ENCODE measurements around the gene OPA1. TPM values are rescaled to one million over a fixed set of nuclear protein-coding genes. Genes with fewer than 3 reads are reported as not detected.
A peak's percentile ranks its signal among the peaks of the same experiment; 100 is the strongest.

Gene OPA1
- total and polyA plus RNA-seq, 8 donors, result 12.1 to 198 (median 41.7) TPM

DNA sequence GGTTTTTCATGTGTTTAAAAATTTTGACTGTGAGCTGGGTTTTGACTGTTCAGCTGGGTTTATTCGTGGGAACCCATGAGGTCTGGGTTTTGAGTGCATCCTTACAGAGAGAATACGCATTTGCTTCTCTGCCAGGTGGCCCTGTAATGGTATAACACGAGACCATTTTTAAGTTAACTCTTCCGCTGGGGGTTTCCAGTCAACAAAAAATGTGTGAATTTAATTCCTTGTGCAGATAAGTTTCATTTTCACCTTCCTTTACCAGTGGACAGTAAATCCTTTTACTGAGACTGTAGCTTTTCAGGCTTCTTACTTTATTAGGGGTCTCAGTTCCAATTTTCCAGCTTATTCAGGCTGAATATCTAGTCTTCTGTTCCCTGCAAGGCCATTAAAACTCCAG, 149.6 kb downstream of the OPA1 start:
- Histone ChIP-seq H3K27ac (no peak overlapping the region), H3K4me3 (no peak overlapping the region), H3K36me3 (no peaks in the 10 kb centered on the region), H3K4me1 (peaks cover 0 to 31% (median 7%) of the 10 kb centered on the region in 4 donors), H3K27me3 (no peaks in the 10 kb centered on the region), H3K9me3 (no peaks in the 10 kb centered on the region)
- intact Hi-C loops (cut with DNase I; ENCODE audit: low total_unique reads), result no loop called here
- no peak for DNase-seq
- TF ChIP-seq CTCF (IDR thresholded peaks at IDR 0.05) (no peak), POLR2A (IDR thresholded peaks at IDR 0.05) (no peak), EP300 (IDR thresholded peaks at IDR 0.05) (no peak), POLR2AphosphoS5 (IDR thresholded peaks at IDR 0.05) (no peak)
- 77 to 86% (median 83%) methylated on average over 4 of the region's 4 CpGs for WGBS, 5 donors

- H3K4me3 ChIP-seq, result peak overlapping the region in 2 of 4 donors; percentile 6 to 7
- no peaks in the 10 kb centered on the region for H3K27me3 ChIP-seq
- no peaks in the 10 kb centered on the region for H3K36me3 ChIP-seq
- no peaks in the 10 kb centered on the region for H3K9me3 ChIP-seq
- DNase-seq, result no peak
- no peak for TF ChIP-seq POLR2A (IDR thresholded peaks at IDR 0.05)
- TF ChIP-seq POLR2AphosphoS5 (IDR thresholded peaks at IDR 0.05), result no peak
- TF ChIP-seq EP300 (IDR thresholded peaks at IDR 0.05), result no peak
- no peak for TF ChIP-seq CTCF (IDR thresholded peaks at IDR 0.05)
- peaks cover 0 to 31% (median 7%) of the 10 kb centered on the region in 4 donors for H3K4me1 ChIP-seq
- WGBS, 5 donors, result 15 to 35% (median 29%) methylated on average over 8 of the region's 8 CpGs
- intact Hi-C loops (cut with DNase I; ENCODE audit: low total_unique reads), result no loop called here
- peak overlapping the region; percentile 34 to 76 (median 59) for H3K27ac ChIP-seq
Observed at GRCh38 chr3:193743702-193744047, 150.7 kb downstream of the OPA1 start.

DNA sequence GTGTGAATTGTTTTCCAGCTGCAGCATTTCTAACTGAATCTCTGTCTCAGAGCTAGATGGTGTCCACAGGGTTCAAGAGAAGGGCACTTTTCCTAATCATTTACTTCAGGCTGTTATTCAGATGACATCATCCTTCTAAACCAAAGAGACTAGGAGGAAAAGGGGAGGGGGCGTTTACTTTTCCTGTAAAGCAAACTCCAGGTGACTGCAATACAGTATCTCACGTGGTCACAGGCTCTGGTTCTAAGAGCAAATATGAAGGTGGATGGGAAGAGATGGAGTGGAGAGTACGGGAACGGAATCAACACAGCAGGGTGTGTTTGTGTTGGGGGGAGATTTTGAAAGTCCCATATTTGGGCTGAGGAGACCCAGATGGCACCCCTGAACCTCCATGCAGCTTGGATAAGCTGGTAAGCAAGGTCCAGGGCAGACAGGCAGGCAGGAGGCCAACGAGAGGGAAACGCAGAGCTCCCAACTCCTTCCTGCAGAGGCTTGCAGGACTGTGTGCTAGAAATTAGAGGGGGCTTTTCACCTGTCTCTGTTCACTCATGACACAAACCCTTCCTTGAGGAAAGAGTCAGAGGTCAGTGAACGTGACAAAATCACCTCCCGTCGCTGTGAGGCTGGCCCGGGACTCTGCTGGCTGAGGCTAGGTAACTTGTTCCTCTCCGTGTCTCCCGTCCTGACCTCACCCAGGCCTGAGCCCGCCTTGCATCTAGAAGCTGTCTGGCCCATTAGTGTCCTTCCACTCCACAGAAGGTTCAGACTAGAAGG, 151.2 kb downstream of the OPA1 start:
- Histone ChIP-seq H3K9me3 (no peaks in the 10 kb centered on the region), H3K27me3 (no peaks in the 10 kb centered on the region), H3K36me3 (no peaks in the 10 kb centered on the region), H3K4me3 (peak overlapping the region in 2 of 4 donors; percentile 6 to 7), H3K27ac (peak overlapping the region; percentile 41 to 76 (median 63)), H3K4me1 (peaks cover 0 to 31% (median 7%) of the 10 kb centered on the region in 4 donors)
- 47 to 66% (median 57%) methylated on average over 13 of the region's 13 CpGs for WGBS, 5 donors
- peak; percentile 30 to 94 for DNase-seq
- intact Hi-C loops (cut with DNase I; ENCODE audit: low total_unique reads), result no loop called here
- TF ChIP-seq CTCF (IDR thresholded peaks at IDR 0.05) (no peak), POLR2AphosphoS5 (IDR thresholded peaks at IDR 0.05) (peak in 1 of 3 donors; percentile 55)

DNA sequence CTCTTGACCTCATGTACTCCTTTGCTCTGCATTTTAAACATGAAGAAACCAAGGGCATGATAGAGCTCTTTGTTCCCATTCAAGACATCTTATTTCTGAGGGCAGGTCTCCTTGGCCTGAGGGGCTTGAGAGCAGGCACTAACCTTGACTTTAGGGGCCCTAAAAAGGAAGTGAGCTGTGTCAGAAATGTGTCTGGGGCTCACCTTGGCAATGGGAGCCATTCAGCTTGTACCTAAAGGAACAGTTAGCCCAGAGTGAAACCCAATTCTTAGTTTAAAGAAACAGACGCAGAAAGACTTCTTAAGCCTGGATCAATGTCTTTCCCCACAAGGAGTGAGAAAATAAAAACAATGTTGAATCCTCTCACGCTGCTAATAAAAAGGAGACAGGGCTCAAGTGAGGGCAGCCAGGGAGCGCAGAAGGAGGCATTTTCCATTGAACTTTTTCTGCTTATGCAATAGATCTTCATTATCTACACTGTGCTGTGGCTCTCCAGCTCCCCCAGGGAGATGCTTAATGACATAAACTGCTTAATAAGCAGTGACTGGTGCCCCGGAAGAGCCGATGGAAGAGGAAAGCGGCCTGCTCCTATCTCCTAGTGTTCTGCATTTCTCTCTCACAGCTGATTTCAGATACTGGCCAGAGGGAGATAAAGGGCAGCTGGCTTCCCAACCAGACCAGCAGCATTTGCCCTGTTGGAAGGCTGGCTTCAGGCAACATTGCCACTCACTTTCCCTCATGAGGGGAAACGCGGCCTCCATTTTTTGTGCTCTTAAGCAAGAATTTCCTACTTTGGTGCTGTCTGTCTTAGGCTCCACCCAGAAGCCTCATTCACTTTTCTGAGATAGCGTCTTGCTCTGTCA, 152.0 kb downstream of the OPA1 start:
- intact Hi-C loops (cut with DNase I; ENCODE audit: low total_unique reads), result no loop called here
- WGBS, 5 donors, result 49 to 70% (median 59%) methylated on average over 9 of the region's 9 CpGs
- Histone ChIP-seq H3K27me3 (no peaks in the 10 kb centered on the region), H3K9me3 (no peaks in the 10 kb centered on the region), H3K4me3 (no peak overlapping the region), H3K4me1 (peaks cover 0 to 31% (median 7%) of the 10 kb centered on the region in 4 donors), H3K27ac (peak overlapping the region in 1 of 5 donors; percentile 45), H3K36me3 (no peaks in the 10 kb centered on the region)
- TF ChIP-seq CTCF (IDR thresholded peaks at IDR 0.05) (no peak), EP300 (IDR thresholded peaks at IDR 0.05) (no peak), POLR2A (IDR thresholded peaks at IDR 0.05) (no peak), POLR2AphosphoS5 (IDR thresholded peaks at IDR 0.05) (no peak)
- peak in 1 of 2 donors; percentile 60 for DNase-seq

Measured in stomach (tissue), 9 donors.